ENCODE data around the gene SRGAP1.
"Not testable (repeated sequence)": the region's sequence is repeated elsewhere in the genome, so short reads cannot be mapped to it uniquely, and the experiment has no call there.

SRGAP1 gene

GRCh38 chr12:64028541-64028940 is 184.0 kb downstream of the SRGAP1 start:
- no peak overlapping the region for H3K4me3 ChIP-seq (ENCODE audit: low read depth, low read length)
- TF ChIP-seq CTCF (IDR thresholded peaks at IDR 0.05; ENCODE audit: insufficient read depth, low read depth, low read length, missing control alignments) = no peak
- DNase-seq (ENCODE audit: low read depth) = no peak

- DNase-seq (ENCODE audit: low read depth) = no peak
- TF ChIP-seq CTCF (IDR thresholded peaks at IDR 0.05; ENCODE audit: insufficient read depth, low read depth, low read length, missing control alignments) = no peak
- H3K4me3 ChIP-seq (ENCODE audit: low read depth, low read length) = no peak overlapping the region
These were observed 184.7 kb downstream of the SRGAP1 start for GRCh38 chr12:64029013-64029857.

GRCh38 chr12:64030155-64030554 is 185.7 kb downstream of the SRGAP1 start:
- H3K4me3 ChIP-seq (ENCODE audit: low read depth, low read length) = no peak overlapping the region
- no peak for TF ChIP-seq CTCF (IDR thresholded peaks at IDR 0.05; ENCODE audit: insufficient read depth, low read depth, low read length, missing control alignments)
- DNase-seq (ENCODE audit: low read depth) = no peak

- not testable (repeated sequence) for DNase-seq (ENCODE audit: low read depth); H3K4me3 ChIP-seq (ENCODE audit: low read depth, low read length)
These were observed 189.6 kb downstream of the SRGAP1 start for GRCh38 chr12:64034056-64034455.

- DNase-seq (ENCODE audit: low read depth) = no peak
These were observed 190.5 kb downstream of the SRGAP1 start for GRCh38 chr12:64034901-64035576.

GRCh38 chr12:64036414-64036813 is 191.9 kb downstream of the SRGAP1 start:
- TF ChIP-seq CTCF (IDR thresholded peaks at IDR 0.05; ENCODE audit: insufficient read depth, low read depth, low read length, missing control alignments) = no peak
- H3K4me3 ChIP-seq (ENCODE audit: low read depth, low read length) = no peak overlapping the region
- no peak for DNase-seq (ENCODE audit: low read depth)

More at GRCh38 chr12:64034901-64035576, 190.5 kb downstream of the SRGAP1 start:
- H3K4me3 ChIP-seq (ENCODE audit: low read depth, low read length) = no peak overlapping the region
- no peak for TF ChIP-seq CTCF (IDR thresholded peaks at IDR 0.05; ENCODE audit: insufficient read depth, low read depth, low read length, missing control alignments)

- H3K4me3 ChIP-seq (ENCODE audit: low read depth, low read length) = no peak overlapping the region
- no peak for TF ChIP-seq CTCF (IDR thresholded peaks at IDR 0.05; ENCODE audit: insufficient read depth, low read depth, low read length, missing control alignments)
- DNase-seq (ENCODE audit: low read depth) = no peak
These were observed 194.9 kb downstream of the SRGAP1 start for GRCh38 chr12:64039281-64039871.
